ENCODE results near the gene KIF21B. TPM values are rescaled to one million over a fixed set of nuclear protein-coding genes. Genes with fewer than 3 reads are reported as not detected.

Gene KIF21B
- 26.6 and 34.3 TPM in 2 replicates for total RNA-seq (2014; rRNA removed; shearing (Covaris generic))
- 4.6 and 5.3 TPM in 2 replicates for polyA plus RNA-seq (2016; fragmentation: Nextera tagmentation; extraction: Ambion mirVana)
- long read RNA-seq = 0 reads

GRCh38 chr1:201023517-201023902 is at the start of gene KIF21B:
KIF21B (minus strand) TSS chr1:201023714; CDS start chr1:201023383, 331 bp downstream.
- H3K4me1 ChIP-seq (ENCODE audit: insufficient read depth) = peaks cover 64% of the 10 kb centered on the region
- peak within 1 kb of the TSS; percentile 76 for H2AFZ ChIP-seq
- H4K20me1 ChIP-seq (replicated peaks; ENCODE audit: insufficient read depth) = peaks cover under 1% of the 10 kb centered on the region
- H3K36me3 ChIP-seq (ENCODE audit: insufficient read depth) = peaks cover 7% of the 10 kb centered on the region; the same call in 1 of the 2 replicates
- DNase-seq (ENCODE audit: low spot score) (peak; percentile 96), ATAC-seq (peak; percentile 69)
- Mint-ChIP-seq H3K27me3 (ENCODE audit: insufficient read depth, low read depth, poor library complexity) (peaks cover 26% of the 10 kb centered on the region), H3K27ac (peak within 1 kb of the TSS; percentile 36), H3K4me3 (peak within 1 kb of the TSS; percentile 83), H3K4me1 (peaks cover 69% of the 10 kb centered on the region), H3K9me3 (no peaks in the 10 kb centered on the region), H3K36me3 (ENCODE audit: low read depth) (peaks cover 21% of the 10 kb centered on the region)
- H3K79me2 ChIP-seq (replicated peaks; ENCODE audit: insufficient read depth) = peaks cover 29% of the 10 kb centered on the region
- H3K9me2 ChIP-seq (ENCODE audit: insufficient read depth) = no peaks in the 10 kb centered on the region
- H3K4me2 ChIP-seq = peak within 1 kb of the TSS; percentile 98
- H3K27ac ChIP-seq (ENCODE audit: low read depth) = no peak within 1 kb of the TSS
- H3F3A ChIP-seq (replicated peaks; ENCODE audit: low read depth) = 0 out of 2 replicates have a peak, but pooled peaks cover 3% of the 10 kb centered on the region
- H3K4me3 ChIP-seq = peak within 1 kb of the TSS; percentile 82
- no peaks in the 10 kb centered on the region for H3K27me3 ChIP-seq (ENCODE audit: insufficient read depth)
- TF ChIP-seq ETS1 (IDR thresholded peaks at IDR 0.05) = no peak
- peak; percentile 50; the same call in 1 of the 2 replicates for TF ChIP-seq POLR2AphosphoS5 (IDR thresholded peaks at IDR 0.05; ENCODE audit: low read depth)

GRCh38 chr1:201072922-201073321 is 49.4 kb upstream of the KIF21B start:
- Histone ChIP-seq H3K4me1 (ENCODE audit: insufficient read depth) (no peaks in the 10 kb centered on the region), H3K27ac (ENCODE audit: low read depth) (no peak overlapping the region), H3K27me3 (ENCODE audit: insufficient read depth) (no peaks in the 10 kb centered on the region), H3K4me2 (no peak overlapping the region), H4K20me1 (replicated peaks; ENCODE audit: insufficient read depth) (no peaks in the 10 kb centered on the region), H3K79me2 (replicated peaks; ENCODE audit: insufficient read depth) (no peaks in the 10 kb centered on the region), H2AFZ (no peak overlapping the region), H3K36me3 (ENCODE audit: insufficient read depth) (no peaks in the 10 kb centered on the region), H3K4me3 (no peak overlapping the region), H3K9me2 (ENCODE audit: insufficient read depth) (no peaks in the 10 kb centered on the region), H3F3A (replicated peaks; ENCODE audit: low read depth) (no peaks in the 10 kb centered on the region)
- ATAC-seq (no peak), DNase-seq (ENCODE audit: low spot score) (no peak)
- Mint-ChIP-seq H3K36me3 (ENCODE audit: low read depth) (no peaks in the 10 kb centered on the region), H3K4me1 (peaks cover 5% of the 10 kb centered on the region; the same call in 2 of the 3 replicates), H3K27ac (no peak overlapping the region), H3K4me3 (no peak overlapping the region), H3K9me3 (no peaks in the 10 kb centered on the region), H3K27me3 (ENCODE audit: insufficient read depth, low read depth, poor library complexity) (peaks cover 7% of the 10 kb centered on the region)
- TF ChIP-seq ZNF462 (CRISPR knock-in tag; IDR thresholded peaks at IDR 0.05) (no peak), EZH2phosphoT487 (IDR thresholded peaks at IDR 0.05; ENCODE audit: unreplicated experiment) (no peak), REST (IDR thresholded peaks at IDR 0.05; ENCODE audit: unreplicated experiment) (no peak), EZH2 (IDR thresholded peaks at IDR 0.05; ENCODE audit: low read depth, unreplicated experiment) (no peak), CTCF (conservative IDR thresholded peaks at IDR 0.05; ENCODE audit: low read depth in 2 of 2) (no peak), STAT1 (IDR thresholded peaks at IDR 0.05; ENCODE audit: unreplicated experiment) (no peak)

Data from GM23338 (cell line).